H1 (cell line): ENCODE data around the gene IL37. TPM values are rescaled to one million over a fixed set of nuclear protein-coding genes. Genes with fewer than 3 reads are reported as not detected.

ENCODE experiments used
- CTCF ChIA-PET: fragments of 300-600 bp; sonication (Branson Sonifier 250); formaldehyde crosslinking; loops from one replicate; lab custom pipeline; 2021; ENCODE audit not compliant: partially characterized antibody; lab: Charles Lee
- POLR2A ChIA-PET: fragments of 300-600 bp; sonication (Branson Sonifier 250); formaldehyde crosslinking; loops from one replicate; lab custom pipeline; 2021; ENCODE audit warnings: inconsistent platforms; ENCODE audit not compliant: partially characterized antibody; lab: Charles Lee
- DNase-seq, 2 experiments: peaks; one replicate each; pipeline versions ENCODE4 v3.0.0 to v3.0.0-alpha.2; 2010 to 2022; ENCODE audit warnings: low spot score in 2 of 2, low read depth in 1 of 2, mixed read lengths in 1 of 2
- FAIRE-seq: peaks from 2 replicates; lab custom pipeline; 2011; peaks lifted over from hg19 to GRCh38; lab: Jason Lieb, UNC
- H2AFZ ChIP-seq: 2 replicates; pipeline ENCODE4 v1.8.1; 2012; ENCODE audit warnings: low read length, inconsistent platforms
- H2AK5ac ChIP-seq: 2 replicates; pipeline ENCODE4 v1.6.1; 2013; ENCODE audit warnings: low read depth, low read length
- H2BK120ac ChIP-seq: replicated peaks from 2 replicates; pipeline ENCODE3; 2013; ENCODE audit warnings: low read depth, low read length, inconsistent platforms
- H2BK12ac ChIP-seq: 2 replicates; pipeline ENCODE4 v1.6.1; 2013; ENCODE audit warnings: low read depth, low read length
- H2BK15ac ChIP-seq: 2 replicates; pipeline ENCODE4 v1.6.1; 2013; ENCODE audit warnings: low read length
- H2BK20ac ChIP-seq: 2 replicates; pipeline ENCODE4 v1.6.1; 2013; ENCODE audit warnings: low read length
- H2BK5ac ChIP-seq: 2 replicates; pipeline ENCODE4 v1.6.1; 2013; ENCODE audit warnings: low read depth, low read length
- H3K14ac ChIP-seq: 2 replicates; pipeline ENCODE4 v1.6.1; 2013; ENCODE audit warnings: inconsistent platforms; ENCODE audit not compliant: insufficient read length
- H3K18ac ChIP-seq: 2 replicates; pipeline ENCODE4 v1.6.1; 2013; ENCODE audit warnings: low read length; ENCODE audit errors: extremely low read depth
- H3K23ac ChIP-seq: 2 replicates; pipeline ENCODE4 v1.6.1; 2013; ENCODE audit warnings: inconsistent platforms; ENCODE audit not compliant: insufficient read length
- H3K23me2 ChIP-seq: 2 replicates; pipeline ENCODE4 v1.6.1; 2013; ENCODE audit warnings: low read depth, low read length
- H3K27ac ChIP-seq: 2 replicates; pipeline ENCODE4 v1.6.1; 2011; ENCODE audit warnings: low read depth, low read length, inconsistent platforms
- H3K27me3 ChIP-seq, 4 experiments: replicated peaks in 1 of 4; 1 replicate in 1 of 4; 2 replicates in 3 of 4; pipeline versions ENCODE4 v1.6.1 to v1.8.1; 2011 to 2013; ENCODE audit warnings: low read length in 3 of 4, mild to moderate bottlenecking in 3 of 4, inconsistent platforms in 2 of 4, mixed read lengths in 2 of 4, moderate library complexity in 1 of 4; ENCODE audit not compliant: control insufficient read depth in 3 of 4, insufficient read depth in 3 of 4; ENCODE audit errors: extremely low read depth in 1 of 4
- H3K36me3 ChIP-seq, 4 experiments: 2 replicates each; pipeline versions ENCODE4 v1.6.1 to v1.8.1; 2011 to 2013; ENCODE audit warnings: mild to moderate bottlenecking in 4 of 4, low read length in 3 of 4, moderate library complexity in 2 of 4, control low read depth in 1 of 4, inconsistent platforms in 1 of 4; ENCODE audit not compliant: insufficient read depth in 4 of 4, control insufficient read depth in 2 of 4
- H3K4ac ChIP-seq: replicated peaks from 2 replicates; pipeline ENCODE3; 2013; ENCODE audit warnings: low read length, low read depth, mixed read lengths, inconsistent platforms; ENCODE audit not compliant: insufficient read length
- H3K4me1 ChIP-seq, 4 experiments: replicated peaks in 1 of 4; 1 replicate in 1 of 4; 2 replicates in 3 of 4; pipeline versions ENCODE4 v1.6.1 to v1.8.1; 2011 to 2013; ENCODE audit warnings: low read length in 3 of 4, inconsistent platforms in 2 of 4, mixed read lengths in 1 of 4; ENCODE audit not compliant: insufficient read depth in 4 of 4, control insufficient read depth in 3 of 4
- H3K4me2 ChIP-seq, 2 experiments: 2 replicates each; pipeline versions ENCODE4 v1.6.1 to v1.8.1; 2011 to 2013; ENCODE audit warnings: low read depth in 2 of 2, low read length in 2 of 2, control low read depth in 1 of 2, inconsistent platforms in 1 of 2, mild to moderate bottlenecking in 1 of 2; ENCODE audit not compliant: insufficient read depth in 1 of 2
- H3K4me3 ChIP-seq, 4 experiments: fragments of 200-600, 300-600 bp in 1 of 4; sonication (generic), shearing (Covaris generic), sonication (Bioruptor Twin) in 1 of 4; 2 replicates each; pipeline versions ENCODE4 v1.5.1 to v1.8.1; 2011 to 2016; ENCODE audit warnings: low read length in 4 of 4, low read depth in 3 of 4, control low read depth in 2 of 4, inconsistent platforms in 2 of 4, mild to moderate bottlenecking in 2 of 4, mixed read lengths in 1 of 4, moderate library complexity in 1 of 4; ENCODE audit not compliant: insufficient read depth in 2 of 4; ENCODE audit errors: extremely low read depth in 1 of 4
- H3K56ac ChIP-seq: replicated peaks from 2 replicates; pipeline ENCODE3; 2013; ENCODE audit warnings: low read depth, mild to moderate bottlenecking, mixed read lengths, low read length, inconsistent platforms; ENCODE audit not compliant: insufficient read length
- H3K79me1 ChIP-seq: 2 replicates; pipeline ENCODE4 v1.6.1; 2013; ENCODE audit warnings: low read depth, low read length, control low read depth
- H3K79me2 ChIP-seq, 2 experiments: 2 replicates each; pipeline versions ENCODE4 v1.6.1 to v1.8.1; 2012 to 2013; ENCODE audit warnings: low read length in 2 of 2, mild to moderate bottlenecking in 2 of 2, inconsistent platforms in 1 of 2; ENCODE audit not compliant: insufficient read depth in 2 of 2, control insufficient read depth in 1 of 2
- H3K9ac ChIP-seq, 4 experiments: replicated peaks in 1 of 4; 1 replicate in 1 of 4; 2 replicates in 3 of 4; pipeline versions ENCODE4 v1.6.1 to v1.8.1; 2011 to 2013; ENCODE audit warnings: low read depth in 3 of 4, low read length in 3 of 4, control low read depth in 2 of 4, mild to moderate bottlenecking in 2 of 4, moderate library complexity in 2 of 4, inconsistent platforms in 1 of 4; ENCODE audit errors: extremely low read depth in 1 of 4
- H3K9me3 ChIP-seq, 2 experiments: 2 replicates each; pipeline versions ENCODE4 v1.6.1 to v1.8.1; 2012 to 2013; ENCODE audit warnings: mild to moderate bottlenecking in 2 of 2, moderate library complexity in 2 of 2, control low read depth in 1 of 2, inconsistent platforms in 1 of 2, low read depth in 1 of 2, low read length in 1 of 2, mixed read lengths in 1 of 2; ENCODE audit not compliant: insufficient read depth in 2 of 2
- H4K20me1 ChIP-seq, 2 experiments: replicated peaks in 1 of 2; 2 replicates each; pipeline versions ENCODE3 to v1.8.1; 2011 to 2013; ENCODE audit warnings: inconsistent platforms in 2 of 2, low read length in 2 of 2, mild to moderate bottlenecking in 1 of 2; ENCODE audit not compliant: insufficient read depth in 2 of 2, control insufficient read depth in 1 of 2
- H4K5ac ChIP-seq: 2 replicates; pipeline ENCODE4 v1.6.1; 2013; ENCODE audit warnings: low read length, low read depth, mixed read lengths, inconsistent platforms; ENCODE audit not compliant: insufficient read length
- H4K8ac ChIP-seq: 2 replicates; pipeline ENCODE4 v1.8.0; 2013; ENCODE audit warnings: mild to moderate bottlenecking, moderate library complexity, low read length, inconsistent platforms; ENCODE audit not compliant: insufficient read depth; ENCODE audit errors: extremely low read depth
- H4K91ac ChIP-seq: replicated peaks from 2 replicates; pipeline ENCODE3; 2013; ENCODE audit warnings: low read length, mixed read lengths, inconsistent platforms; ENCODE audit not compliant: insufficient read length
- CBX8 ChIP-seq: fragments of 300-800, 300-1000 bp; sonication (generic); IDR thresholded peaks from 2 replicates; pipeline ENCODE4 v1.7.1; 2016; ENCODE audit warnings: low read depth, low read length, borderline replicate concordance
- CREB1 ChIP-seq: IDR thresholded peaks from 2 replicates; pipeline ENCODE4 v1.6.1; 2012; ENCODE audit warnings: inconsistent platforms
- CTBP2 ChIP-seq: IDR thresholded peaks from 2 replicates; pipeline ENCODE4 v1.7.0; 2011; ENCODE audit warnings: borderline replicate concordance, mild to moderate bottlenecking, moderate library complexity, mixed read lengths, low read length; ENCODE audit not compliant: insufficient read depth, insufficient read length
- CTCF ChIP-seq, 3 experiments: IDR thresholded peaks; 1 replicate in 2 of 3; 2 replicates in 1 of 3; pipeline versions ENCODE4 v1.5.1 to v1.6.1; 2011; ENCODE audit warnings: low read length in 3 of 3, mild to moderate bottlenecking in 3 of 3, inconsistent platforms in 2 of 3, low read depth in 1 of 3, moderate library complexity in 1 of 3; ENCODE audit not compliant: insufficient read depth in 1 of 3; ENCODE audit errors: control extremely low read depth in 1 of 3
- MAX ChIP-seq: IDR thresholded peaks from 2 replicates; pipeline ENCODE4 v1.6.1; 2012; ENCODE audit warnings: inconsistent platforms
- NRF1 ChIP-seq: IDR thresholded peaks from 2 replicates; pipeline ENCODE4 v1.6.1; 2011; ENCODE audit warnings: mild to moderate bottlenecking, low read depth, low read length, improper control_type of control experiment
- POLR2AphosphoS5 ChIP-seq: IDR thresholded peaks from 2 replicates; pipeline ENCODE4 v1.6.1; 2011; ENCODE audit warnings: low read depth, low read length
- RAD21 ChIP-seq, 2 experiments: IDR thresholded peaks in 1 of 2; conservative IDR thresholded peaks in 1 of 2; 2 replicates each; pipeline ENCODE4 v1.6.1; 2011; ENCODE audit warnings: low read depth in 2 of 2, low read length in 2 of 2, improper control_type of control experiment in 1 of 2, inconsistent platforms in 1 of 2, mild to moderate bottlenecking in 1 of 2, moderate library complexity in 1 of 2
- RFX5 ChIP-seq: IDR thresholded peaks from 2 replicates; pipeline ENCODE4 v1.6.1; 2011; ENCODE audit warnings: low read depth, low read length, improper control_type of control experiment, borderline replicate concordance
- SP4 ChIP-seq: IDR thresholded peaks from 2 replicates; pipeline ENCODE4 v1.6.1; 2012; ENCODE audit warnings: low read length, inconsistent platforms
- TAF7 ChIP-seq: optimal IDR thresholded peaks from 2 replicates; pipeline ENCODE3; 2011; ENCODE audit warnings: low read depth, mild to moderate bottlenecking, inconsistent platforms, low read length, moderate library complexity, borderline replicate concordance
- TBP ChIP-seq: IDR thresholded peaks from 2 replicates; pipeline ENCODE4 v1.6.1; 2011; ENCODE audit warnings: low read depth, low read length, improper control_type of control experiment
- WGBS, 2 experiments: shearing (Covaris generic) in 1 of 2; methylation state at CpG; one replicate each; pipeline versions ENCODE4 v1.1.6 to v1.1.7; 2013 to 2015; ENCODE audit warnings: low lambda C conversion rate in 2 of 2, mixed read lengths in 2 of 2, inconsistent platforms in 1 of 2, low coverage in 1 of 2, missing lambda C conversion rate in 1 of 2; ENCODE audit not compliant: insufficient replicate concordance in 2 of 2, insufficient coverage in 1 of 2, insufficient read length in 1 of 2; ENCODE audit errors: extremely low coverage in 1 of 2, missing lambda C conversion rate in 1 of 2; 5-methylcytosine and 5-hydroxymethylcytosine counted together
- polyA plus RNA-seq, 7 experiments: library from polyadenylated mRNA; depleted of rRNA in 3 of 7; stranded (reverse) in 5 of 7; unstranded in 2 of 7; fragments of >200 nt in 5 of 7; fragments of 200-250 nt in 2 of 7; gene quantifications; 1 replicate in 5 of 7; 2 replicates in 1 of 7; 4 replicates in 1 of 7; pipeline versions ENCODE4 v1.2.1 to v1.2.3, GENCODE V29; 2011 to 2013; ENCODE audit warnings: missing spikeins in 2 of 7, mixed read lengths in 2 of 7
- total RNA-seq: library from RNA; stranded (reverse); fragmentation: NEBNext Ultra II Directional; extraction: Animal tissue kit (Norgen Biotek cat#: 25700); gene quantifications from 2 replicates; pipeline ENCODE4 v1.2.1, GENCODE V29; 2021

The IL37 gene
- total and polyA plus RNA-seq, 2 of the 8 experiments (the other 6 are each of a cell fraction or from before 2014, with no cell fraction given) = 0.18 TPM; not detected in 1

- DNase-seq (no peak), FAIRE-seq (no peak)
- H3K23ac ChIP-seq = no peak overlapping the region
- H2BK15ac ChIP-seq = no peak overlapping the region
- no peak overlapping the region for H4K8ac ChIP-seq
- no peaks in the 10 kb centered on the region for H3K79me2 ChIP-seq
- no peak overlapping the region for H2BK12ac ChIP-seq
- H2BK20ac ChIP-seq = no peak overlapping the region
- H3K27ac ChIP-seq = no peak overlapping the region
- no peak overlapping the region for H2BK5ac ChIP-seq
- CTCF ChIA-PET = interaction anchor here (1.1 to 4.8 kb wide), 4 partner anchors 15 to 190 kb away, joined by 3 to 54 read pairs (median 24); no protein-coding TSS in a partner anchor
- H2BK120ac ChIP-seq = no peak overlapping the region
- no peak overlapping the region for H3K4me2 ChIP-seq
- H4K5ac ChIP-seq = no peak overlapping the region
- no peaks in the 10 kb centered on the region for H3K4me1 ChIP-seq
- no peak overlapping the region for H4K91ac ChIP-seq
- H3K56ac ChIP-seq = no peak overlapping the region
- H3K9ac ChIP-seq = no peak overlapping the region
- no peak overlapping the region for H3K18ac ChIP-seq
- no peaks in the 10 kb centered on the region for H3K36me3 ChIP-seq
- no peaks in the 10 kb centered on the region for H3K79me1 ChIP-seq
- H3K4ac ChIP-seq = no peak overlapping the region
- H2AK5ac ChIP-seq = no peak overlapping the region
- H3K14ac ChIP-seq = no peak overlapping the region
- no peaks in the 10 kb centered on the region for H3K9me3 ChIP-seq
- H4K20me1 ChIP-seq = no peaks in the 10 kb centered on the region
- WGBS, 2 experiments = 86% methylated on average over 5 of the region's 5 CpGs; no CpG with 5 or more reads in 1 of the 2 experiments
- H3K23me2 ChIP-seq = no peaks in the 10 kb centered on the region
- POLR2A ChIA-PET = no interaction called here
- no peak overlapping the region for H3K4me3 ChIP-seq
- H3K27me3 ChIP-seq = no peaks in the 10 kb centered on the region
- no peak overlapping the region for H2AFZ ChIP-seq
- TF ChIP-seq NRF1 (no peak), MAX (no peak), CTCF (IDR thresholded peaks at IDR 0.05; ENCODE audit: control extremely low read depth in 1 of 3, insufficient read depth in 1 of 3, low read depth in 1 of 3, low read length in 3 of 3) (no peak), CBX8 (no peak), CREB1 (no peak), POLR2AphosphoS5 (no peak), CTBP2 (no peak), TBP (no peak), RAD21 (IDR thresholded peaks at IDR 0.05 in 1 of 2, conservative IDR thresholded peaks at IDR 0.05 in 1 of 2; ENCODE audit: low read depth in 2 of 2, low read length in 2 of 2) (no peak), RFX5 (no peak), SP4 (no peak), TAF7 (no peak)
Measured at GRCh38 chr2:112938904-112939303, 27.9 kb downstream of the IL37 start.
